RWPE2 (cell line): ENCODE data around the gene CCDC92.

Experiments used
- ATAC-seq: fragments of 200-7000 bp; cut with Tn5 transposase; 3 replicates; pipeline ENCODE4 v1.9.1; 2021; ENCODE audit warnings: low read depth
- DNase-seq: peaks from one replicate; pipeline ENCODE4 v3.0.0-alpha.2; 2020; ENCODE audit warnings: low spot score
- H3K27ac ChIP-seq: fragments of 450-650 bp; 2 replicates; pipeline ENCODE4 v1.5.1; 2017; ENCODE audit warnings: mild to moderate bottlenecking; ENCODE audit not compliant: poor library complexity, severe bottlenecking
- H3K27me3 ChIP-seq: fragments of 250-450 bp; sonication (Bioruptor Pico); 2 replicates; pipeline ENCODE4 v1.5.1; 2021; ENCODE audit warnings: mild to moderate bottlenecking, moderate library complexity; ENCODE audit not compliant: insufficient read depth, poor library complexity, severe bottlenecking
- H3K36me3 ChIP-seq: fragments of 250-450 bp; sonication (Bioruptor Pico); 2 replicates; pipeline ENCODE4 v1.5.1; 2020; ENCODE audit warnings: low read depth, mild to moderate bottlenecking, moderate library complexity
- H3K4me1 ChIP-seq: fragments of 250-450 bp; sonication (Bioruptor Pico); 2 replicates; pipeline ENCODE4 v1.5.1; 2021; ENCODE audit warnings: mild to moderate bottlenecking, moderate library complexity; ENCODE audit not compliant: insufficient read depth, poor library complexity, severe bottlenecking
- H3K4me3 ChIP-seq: fragments of 250-450 bp; sonication (Bioruptor Pico); 2 replicates; pipeline ENCODE4 v1.5.1; 2021; ENCODE audit warnings: mild to moderate bottlenecking, moderate library complexity; ENCODE audit not compliant: severe bottlenecking
- H3K9me3 ChIP-seq: fragments of 250-450 bp; sonication (Bioruptor Pico); 2 replicates; pipeline ENCODE4 v1.5.1; 2021; ENCODE audit warnings: mild to moderate bottlenecking, moderate library complexity; ENCODE audit not compliant: severe bottlenecking
- CTCF ChIP-seq: fragments of 450-650 bp; IDR thresholded peaks from one replicate; pipeline ENCODE4 v1.5.1; 2017; ENCODE audit warnings: mild to moderate bottlenecking, moderate library complexity; ENCODE audit not compliant: poor library complexity, severe bottlenecking

Gene CCDC92

GRCh38 chr12:123934829-123935228 is 37.8 kb downstream of the CCDC92 start:
- DNase-seq = no peak
- no peak for TF ChIP-seq CTCF
- H3K36me3 ChIP-seq = no peaks in the 10 kb centered on the region
- peak; percentile 55 for ATAC-seq
- H3K9me3 ChIP-seq = no peaks in the 10 kb centered on the region
- H3K27ac ChIP-seq = no peak overlapping the region
- peaks cover 15% of the 10 kb centered on the region for H3K27me3 ChIP-seq
- H3K4me1 ChIP-seq = no peaks in the 10 kb centered on the region
- no peak overlapping the region for H3K4me3 ChIP-seq

- Histone ChIP-seq H3K27me3 (peaks cover 15% of the 10 kb centered on the region), H3K36me3 (no peaks in the 10 kb centered on the region), H3K4me3 (no peak overlapping the region), H3K9me3 (no peaks in the 10 kb centered on the region), H3K4me1 (no peaks in the 10 kb centered on the region), H3K27ac (no peak overlapping the region)
- ATAC-seq (no peak), DNase-seq (no peak)
- no peak for TF ChIP-seq CTCF
These were observed 38.5 kb downstream of the CCDC92 start for GRCh38 chr12:123934016-123934620.

- Histone ChIP-seq H3K36me3 (no peaks in the 10 kb centered on the region), H3K27me3 (peaks cover 15% of the 10 kb centered on the region), H3K4me3 (no peak overlapping the region), H3K4me1 (no peaks in the 10 kb centered on the region), H3K27ac (no peak overlapping the region), H3K9me3 (no peaks in the 10 kb centered on the region)
- ATAC-seq (no peak), DNase-seq (no peak)
- TF ChIP-seq CTCF = no peak
These were observed 39.4 kb downstream of the CCDC92 start for GRCh38 chr12:123933214-123933613.

- peak; percentile 7 for TF ChIP-seq CTCF
- DNase-seq (no peak), ATAC-seq (peak; percentile 33)
- Histone ChIP-seq H3K27me3 (peaks cover 15% of the 10 kb centered on the region), H3K36me3 (no peaks in the 10 kb centered on the region), H3K4me1 (no peaks in the 10 kb centered on the region), H3K9me3 (no peaks in the 10 kb centered on the region), H3K27ac (no peak overlapping the region), H3K4me3 (no peak overlapping the region)
These were observed 40.8 kb downstream of the CCDC92 start for GRCh38 chr12:123931686-123932321.

- no peaks in the 10 kb centered on the region for H3K4me1 ChIP-seq
- no peak for TF ChIP-seq CTCF
- H3K27me3 ChIP-seq = peaks cover 15% of the 10 kb centered on the region
- no peak overlapping the region for H3K27ac ChIP-seq
- no peak for DNase-seq
- ATAC-seq = no peak
- H3K36me3 ChIP-seq = no peaks in the 10 kb centered on the region
- no peak overlapping the region for H3K4me3 ChIP-seq
- no peaks in the 10 kb centered on the region for H3K9me3 ChIP-seq
These were observed 42.6 kb downstream of the CCDC92 start for GRCh38 chr12:123929946-123930583.
